ENCODE measurements around the gene UBAP1L. TPM values are rescaled to one million over a fixed set of nuclear protein-coding genes. Genes with fewer than 3 reads are reported as not detected.

UBAP1L gene
- total RNA-seq, 1 experiment from 2014 or later: 1.7 TPM

DNA sequence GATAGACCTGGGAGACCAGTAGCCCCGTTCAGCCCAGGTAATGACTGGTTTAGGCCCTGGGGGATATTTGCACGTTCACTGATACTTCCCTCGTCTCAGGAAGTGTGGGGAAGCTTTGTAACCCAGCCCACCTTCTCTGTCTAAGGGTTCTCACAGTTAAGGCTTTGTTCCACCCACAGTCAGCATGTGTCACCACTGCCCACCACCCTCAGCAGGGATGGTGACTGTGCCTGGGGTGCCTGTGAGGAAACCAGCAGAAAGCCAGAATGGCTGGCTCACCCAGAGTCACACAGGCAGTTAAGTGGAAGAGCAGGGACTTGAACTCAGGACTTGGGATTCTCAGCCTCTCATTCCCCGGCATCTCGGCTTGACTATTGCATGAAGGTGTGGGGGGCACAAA lies 33.2 kb downstream of the UBAP1L start:
- intact Hi-C loops (cut with micrococcal nuclease; ENCODE audit: unreplicated experiment) (no loop called here), in situ Hi-C loops (cut with HindIII; ENCODE audit: low pct_unique_long_range_greater_than_20kb, low sequenced_read_pairs) (no loop called here)
- H3K27me3 ChIP-seq (ENCODE audit: control insufficient read depth, insufficient read depth, low read length): no peaks in the 10 kb centered on the region; the same call in 1 of the 2 replicates
- no peak overlapping the region for H3K27ac ChIP-seq (ENCODE audit: low read length)
- no peak overlapping the region for H3K4me3 ChIP-seq (ENCODE audit: low read depth in 2 of 2, low read length in 2 of 2)
- H3K4me1 ChIP-seq (ENCODE audit: control insufficient read depth, insufficient read depth, low read length): no peaks in the 10 kb centered on the region; the same call in 1 of the 2 replicates
- ChIA-PET POLR2A (interaction anchor here (0.6 kb wide), 1 partner anchor 27 kb away, joined by 3 read pairs; no protein-coding TSS in a partner anchor), CTCF (interaction anchor here (0.5 to 0.6 kb wide), 2 partner anchors 31 to 47 kb away, joined by 4 read pairs; no protein-coding TSS in a partner anchor)
- no TSS peak for BruUV-seq (replicated peaks)
- no peak for TF ChIP-seq POLR2AphosphoS5 (IDR thresholded peaks at IDR 0.05; ENCODE audit: low read depth, low read length)
- TF ChIP-seq, protein P1, sequence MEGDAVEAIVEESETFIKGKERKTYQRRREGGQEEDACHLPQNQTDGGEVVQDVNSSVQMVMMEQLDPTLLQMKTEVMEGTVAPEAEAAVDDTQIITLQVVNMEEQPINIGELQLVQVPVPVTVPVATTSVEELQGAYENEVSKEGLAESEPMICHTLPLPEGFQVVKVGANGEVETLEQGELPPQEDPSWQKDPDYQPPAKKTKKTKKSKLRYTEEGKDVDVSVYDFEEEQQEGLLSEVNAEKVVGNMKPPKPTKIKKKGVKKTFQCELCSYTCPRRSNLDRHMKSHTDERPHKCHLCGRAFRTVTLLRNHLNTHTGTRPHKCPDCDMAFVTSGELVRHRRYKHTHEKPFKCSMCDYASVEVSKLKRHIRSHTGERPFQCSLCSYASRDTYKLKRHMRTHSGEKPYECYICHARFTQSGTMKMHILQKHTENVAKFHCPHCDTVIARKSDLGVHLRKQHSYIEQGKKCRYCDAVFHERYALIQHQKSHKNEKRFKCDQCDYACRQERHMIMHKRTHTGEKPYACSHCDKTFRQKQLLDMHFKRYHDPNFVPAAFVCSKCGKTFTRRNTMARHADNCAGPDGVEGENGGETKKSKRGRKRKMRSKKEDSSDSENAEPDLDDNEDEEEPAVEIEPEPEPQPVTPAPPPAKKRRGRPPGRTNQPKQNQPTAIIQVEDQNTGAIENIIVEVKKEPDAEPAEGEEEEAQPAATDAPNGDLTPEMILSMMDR (IDR thresholded peaks at IDR 0.05): no peak
- TF ChIP-seq TCF7L2 (IDR thresholded peaks at IDR 0.05; ENCODE audit: low read depth, low read length): no peak
- TF ChIP-seq, protein P2, sequence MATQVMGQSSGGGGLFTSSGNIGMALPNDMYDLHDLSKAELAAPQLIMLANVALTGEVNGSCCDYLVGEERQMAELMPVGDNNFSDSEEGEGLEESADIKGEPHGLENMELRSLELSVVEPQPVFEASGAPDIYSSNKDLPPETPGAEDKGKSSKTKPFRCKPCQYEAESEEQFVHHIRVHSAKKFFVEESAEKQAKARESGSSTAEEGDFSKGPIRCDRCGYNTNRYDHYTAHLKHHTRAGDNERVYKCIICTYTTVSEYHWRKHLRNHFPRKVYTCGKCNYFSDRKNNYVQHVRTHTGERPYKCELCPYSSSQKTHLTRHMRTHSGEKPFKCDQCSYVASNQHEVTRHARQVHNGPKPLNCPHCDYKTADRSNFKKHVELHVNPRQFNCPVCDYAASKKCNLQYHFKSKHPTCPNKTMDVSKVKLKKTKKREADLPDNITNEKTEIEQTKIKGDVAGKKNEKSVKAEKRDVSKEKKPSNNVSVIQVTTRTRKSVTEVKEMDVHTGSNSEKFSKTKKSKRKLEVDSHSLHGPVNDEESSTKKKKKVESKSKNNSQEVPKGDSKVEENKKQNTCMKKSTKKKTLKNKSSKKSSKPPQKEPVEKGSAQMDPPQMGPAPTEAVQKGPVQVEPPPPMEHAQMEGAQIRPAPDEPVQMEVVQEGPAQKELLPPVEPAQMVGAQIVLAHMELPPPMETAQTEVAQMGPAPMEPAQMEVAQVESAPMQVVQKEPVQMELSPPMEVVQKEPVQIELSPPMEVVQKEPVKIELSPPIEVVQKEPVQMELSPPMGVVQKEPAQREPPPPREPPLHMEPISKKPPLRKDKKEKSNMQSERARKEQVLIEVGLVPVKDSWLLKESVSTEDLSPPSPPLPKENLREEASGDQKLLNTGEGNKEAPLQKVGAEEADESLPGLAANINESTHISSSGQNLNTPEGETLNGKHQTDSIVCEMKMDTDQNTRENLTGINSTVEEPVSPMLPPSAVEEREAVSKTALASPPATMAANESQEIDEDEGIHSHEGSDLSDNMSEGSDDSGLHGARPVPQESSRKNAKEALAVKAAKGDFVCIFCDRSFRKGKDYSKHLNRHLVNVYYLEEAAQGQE (IDR thresholded peaks at IDR 0.05; ENCODE audit: insufficient read depth in 1 of 2, low read depth in 2 of 2, low read length in 1 of 2): no peak
- no peak for TF ChIP-seq SIN3A (IDR thresholded peaks at IDR 0.05; ENCODE audit: borderline replicate concordance, insufficient read depth, low read depth, low read length)
- H3K9me3 ChIP-seq (ENCODE audit: control insufficient read depth, insufficient read depth, low read depth, low read length): no peaks in the 10 kb centered on the region
- ATAC-seq (no peak), DNase-seq (ENCODE audit: low read depth, low spot score) (no peak)
- no peaks in the 10 kb centered on the region for H3K36me3 ChIP-seq (ENCODE audit: control insufficient read depth, insufficient read depth, low read length)

DNA sequence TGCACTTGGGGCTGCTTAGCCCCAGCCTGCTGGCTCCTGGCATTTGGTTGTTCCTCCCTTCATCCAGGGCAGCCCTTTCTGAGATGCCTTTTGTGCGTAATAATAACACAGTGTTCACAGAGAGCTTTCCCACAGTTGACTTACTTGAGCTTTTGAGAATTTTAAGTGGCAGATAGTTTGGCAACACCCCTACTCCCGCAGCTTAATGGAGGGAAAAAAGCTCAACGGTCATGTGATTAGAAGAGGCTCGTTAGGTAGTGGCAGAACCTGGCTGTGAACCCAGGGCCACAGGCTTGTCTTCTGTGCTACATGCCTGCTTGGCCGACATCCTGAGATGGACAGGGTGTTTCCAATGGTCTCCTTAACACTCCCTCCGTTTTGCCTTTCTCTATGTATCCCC lies 33.7 kb downstream of the UBAP1L start:
- ChIA-PET CTCF (interaction anchor here (0.5 kb wide), 1 partner anchor 47 kb away, joined by 4 read pairs; no protein-coding TSS in a partner anchor), POLR2A (no interaction called here)
- no peak overlapping the region for H3K4me3 ChIP-seq (ENCODE audit: low read depth in 2 of 2, low read length in 2 of 2)
- DNase-seq (ENCODE audit: low read depth, low spot score): no peak
- ATAC-seq: no peak
- H3K9me3 ChIP-seq (ENCODE audit: control insufficient read depth, insufficient read depth, low read depth, low read length): no peaks in the 10 kb centered on the region
- H3K36me3 ChIP-seq (ENCODE audit: control insufficient read depth, insufficient read depth, low read length): no peaks in the 10 kb centered on the region
- intact Hi-C loops (cut with micrococcal nuclease; ENCODE audit: unreplicated experiment): no loop called here
- H3K4me1 ChIP-seq (ENCODE audit: control insufficient read depth, insufficient read depth, low read length): no peaks in the 10 kb centered on the region; the same call in 1 of the 2 replicates
- TF ChIP-seq, protein P1 (IDR thresholded peaks at IDR 0.05): no peak
- TF ChIP-seq POLR2AphosphoS5 (IDR thresholded peaks at IDR 0.05; ENCODE audit: low read depth, low read length) (no peak), TCF7L2 (IDR thresholded peaks at IDR 0.05; ENCODE audit: low read depth, low read length) (no peak), SIN3A (IDR thresholded peaks at IDR 0.05; ENCODE audit: borderline replicate concordance, insufficient read depth, low read depth, low read length) (no peak)
- TF ChIP-seq, protein P2 (IDR thresholded peaks at IDR 0.05; ENCODE audit: insufficient read depth in 1 of 2, low read depth in 2 of 2, low read length in 1 of 2): no peak
- no TSS peak for BruUV-seq (replicated peaks)
- H3K27ac ChIP-seq (ENCODE audit: low read length): no peak overlapping the region
- in situ Hi-C loops (cut with HindIII; ENCODE audit: low pct_unique_long_range_greater_than_20kb, low sequenced_read_pairs): no loop called here
- no peaks in the 10 kb centered on the region; the same call in 1 of the 2 replicates for H3K27me3 ChIP-seq (ENCODE audit: control insufficient read depth, insufficient read depth, low read length)

Measured in Panc1 (cell line).